HL-60 (cell line): Measurements from ENCODE around the gene ATRNL1.

Experiments
- GABPA ChIP-seq: IDR thresholded peaks from 2 replicates; pipeline ENCODE4 v1.6.1; 2012; ENCODE audit warnings: low read depth
- POLR2AphosphoS5 ChIP-seq: IDR thresholded peaks from 2 replicates; pipeline ENCODE4 v1.6.1; 2012; ENCODE audit warnings: low read depth
- SPI1 ChIP-seq: IDR thresholded peaks from 2 replicates; pipeline ENCODE4 v1.6.1; 2012; ENCODE audit warnings: low read depth, mild to moderate bottlenecking, borderline replicate concordance
- TF ChIP-seq, protein P1 (sequence below): IDR thresholded peaks from one replicate; pipeline ENCODE4 v1.5.1; 2011; ENCODE audit warnings: low read length, control low read depth, inconsistent platforms; ENCODE audit not compliant: insufficient read depth
- TF ChIP-seq, protein P2 (sequence below): IDR thresholded peaks from 2 replicates; pipeline ENCODE4 v1.6.1; 2012; ENCODE audit warnings: low read depth; ENCODE audit not compliant: insufficient replicate concordance

DNA sequence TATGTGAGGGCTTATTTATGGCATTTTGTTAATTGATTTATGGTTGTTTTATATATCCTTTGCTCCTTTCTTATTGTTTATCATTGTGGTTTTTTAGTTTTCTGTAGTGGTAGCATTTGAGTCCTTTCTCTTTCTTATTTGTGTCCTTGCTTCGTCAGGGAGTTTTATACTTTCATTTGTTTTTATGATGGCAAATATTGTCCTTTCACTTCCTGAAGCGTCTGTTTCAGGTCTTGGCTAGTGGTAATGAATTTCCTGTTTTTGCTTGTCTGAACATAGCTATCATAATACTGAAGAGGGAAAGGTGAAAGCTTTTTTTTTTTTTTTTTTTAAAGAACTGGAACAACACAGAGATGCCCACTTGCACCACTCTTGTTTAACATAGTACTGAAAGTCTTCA is 228.2 kb downstream of the ATRNL1 start:
- TF ChIP-seq, protein P1, sequence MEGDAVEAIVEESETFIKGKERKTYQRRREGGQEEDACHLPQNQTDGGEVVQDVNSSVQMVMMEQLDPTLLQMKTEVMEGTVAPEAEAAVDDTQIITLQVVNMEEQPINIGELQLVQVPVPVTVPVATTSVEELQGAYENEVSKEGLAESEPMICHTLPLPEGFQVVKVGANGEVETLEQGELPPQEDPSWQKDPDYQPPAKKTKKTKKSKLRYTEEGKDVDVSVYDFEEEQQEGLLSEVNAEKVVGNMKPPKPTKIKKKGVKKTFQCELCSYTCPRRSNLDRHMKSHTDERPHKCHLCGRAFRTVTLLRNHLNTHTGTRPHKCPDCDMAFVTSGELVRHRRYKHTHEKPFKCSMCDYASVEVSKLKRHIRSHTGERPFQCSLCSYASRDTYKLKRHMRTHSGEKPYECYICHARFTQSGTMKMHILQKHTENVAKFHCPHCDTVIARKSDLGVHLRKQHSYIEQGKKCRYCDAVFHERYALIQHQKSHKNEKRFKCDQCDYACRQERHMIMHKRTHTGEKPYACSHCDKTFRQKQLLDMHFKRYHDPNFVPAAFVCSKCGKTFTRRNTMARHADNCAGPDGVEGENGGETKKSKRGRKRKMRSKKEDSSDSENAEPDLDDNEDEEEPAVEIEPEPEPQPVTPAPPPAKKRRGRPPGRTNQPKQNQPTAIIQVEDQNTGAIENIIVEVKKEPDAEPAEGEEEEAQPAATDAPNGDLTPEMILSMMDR, result no peak
- TF ChIP-seq POLR2AphosphoS5, result no peak
- TF ChIP-seq, protein P2, sequence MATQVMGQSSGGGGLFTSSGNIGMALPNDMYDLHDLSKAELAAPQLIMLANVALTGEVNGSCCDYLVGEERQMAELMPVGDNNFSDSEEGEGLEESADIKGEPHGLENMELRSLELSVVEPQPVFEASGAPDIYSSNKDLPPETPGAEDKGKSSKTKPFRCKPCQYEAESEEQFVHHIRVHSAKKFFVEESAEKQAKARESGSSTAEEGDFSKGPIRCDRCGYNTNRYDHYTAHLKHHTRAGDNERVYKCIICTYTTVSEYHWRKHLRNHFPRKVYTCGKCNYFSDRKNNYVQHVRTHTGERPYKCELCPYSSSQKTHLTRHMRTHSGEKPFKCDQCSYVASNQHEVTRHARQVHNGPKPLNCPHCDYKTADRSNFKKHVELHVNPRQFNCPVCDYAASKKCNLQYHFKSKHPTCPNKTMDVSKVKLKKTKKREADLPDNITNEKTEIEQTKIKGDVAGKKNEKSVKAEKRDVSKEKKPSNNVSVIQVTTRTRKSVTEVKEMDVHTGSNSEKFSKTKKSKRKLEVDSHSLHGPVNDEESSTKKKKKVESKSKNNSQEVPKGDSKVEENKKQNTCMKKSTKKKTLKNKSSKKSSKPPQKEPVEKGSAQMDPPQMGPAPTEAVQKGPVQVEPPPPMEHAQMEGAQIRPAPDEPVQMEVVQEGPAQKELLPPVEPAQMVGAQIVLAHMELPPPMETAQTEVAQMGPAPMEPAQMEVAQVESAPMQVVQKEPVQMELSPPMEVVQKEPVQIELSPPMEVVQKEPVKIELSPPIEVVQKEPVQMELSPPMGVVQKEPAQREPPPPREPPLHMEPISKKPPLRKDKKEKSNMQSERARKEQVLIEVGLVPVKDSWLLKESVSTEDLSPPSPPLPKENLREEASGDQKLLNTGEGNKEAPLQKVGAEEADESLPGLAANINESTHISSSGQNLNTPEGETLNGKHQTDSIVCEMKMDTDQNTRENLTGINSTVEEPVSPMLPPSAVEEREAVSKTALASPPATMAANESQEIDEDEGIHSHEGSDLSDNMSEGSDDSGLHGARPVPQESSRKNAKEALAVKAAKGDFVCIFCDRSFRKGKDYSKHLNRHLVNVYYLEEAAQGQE, result no peak
- no peak for TF ChIP-seq GABPA
- no peak for TF ChIP-seq SPI1
